Effector memory CD4-positive, alpha-beta T cell (primary cell): ENCODE data around the gene ELF4.
A peak's percentile ranks its signal among the peaks of the same experiment; 100 is the strongest.

Experiments used
- DNase-seq, 3 donors: peaks; one replicate each; pipeline ENCODE4 v3.0.0-alpha.2; 2020
- H3K27ac ChIP-seq: 2 replicates; pipeline ENCODE4 v1.7.0; 2013; ENCODE audit warnings: mild to moderate bottlenecking, low read length, moderate library complexity; ENCODE audit not compliant: insufficient read depth, poor library complexity, severe bottlenecking
- H3K27me3 ChIP-seq: replicated peaks from 2 replicates; pipeline ENCODE4 v1.7.0; 2013; ENCODE audit warnings: mild to moderate bottlenecking, low read length; ENCODE audit not compliant: insufficient read depth, control insufficient read depth, poor library complexity, severe bottlenecking
- H3K36me3 ChIP-seq: 2 replicates; pipeline ENCODE4 v1.7.0; 2013; ENCODE audit warnings: mild to moderate bottlenecking, low read length, moderate library complexity; ENCODE audit not compliant: control insufficient read depth, insufficient read depth
- H3K4me1 ChIP-seq: 2 replicates; pipeline ENCODE4 v1.7.0; 2013; ENCODE audit warnings: low read length, mild to moderate bottlenecking; ENCODE audit not compliant: control insufficient read depth, insufficient read depth, poor library complexity, severe bottlenecking
- H3K4me3 ChIP-seq: 2 replicates; pipeline ENCODE4 v1.7.0; 2013; ENCODE audit warnings: low read length, low read depth, mild to moderate bottlenecking; ENCODE audit not compliant: insufficient read depth, poor library complexity, severe bottlenecking
- H3K9me3 ChIP-seq: 2 replicates; pipeline ENCODE4 v1.7.0; 2013; ENCODE audit warnings: mild to moderate bottlenecking, low read length, moderate library complexity; ENCODE audit not compliant: control insufficient read depth

Gene ELF4

GRCh38 chrX:130071611-130072344 lies 38.5 kb downstream of the ELF4 start:
- H3K36me3 ChIP-seq = peaks cover 52% of the 10 kb centered on the region

GRCh38 chrX:130066975-130067615 lies 43.2 kb downstream of the ELF4 start:
- no peak for DNase-seq
- peaks cover 47% of the 10 kb centered on the region for H3K36me3 ChIP-seq
- no peak overlapping the region for H3K4me3 ChIP-seq
- H3K27ac ChIP-seq = no peak overlapping the region
- no peaks in the 10 kb centered on the region for H3K9me3 ChIP-seq
- no peaks in the 10 kb centered on the region for H3K4me1 ChIP-seq
- no peaks in the 10 kb centered on the region for H3K27me3 ChIP-seq

More at GRCh38 chrX:130071611-130072344, 38.5 kb downstream of the ELF4 start:
- no peak for DNase-seq
- Histone ChIP-seq H3K27ac (no peak overlapping the region), H3K9me3 (no peaks in the 10 kb centered on the region), H3K4me3 (no peak overlapping the region), H3K27me3 (no peaks in the 10 kb centered on the region), H3K4me1 (no peaks in the 10 kb centered on the region)

DNA sequence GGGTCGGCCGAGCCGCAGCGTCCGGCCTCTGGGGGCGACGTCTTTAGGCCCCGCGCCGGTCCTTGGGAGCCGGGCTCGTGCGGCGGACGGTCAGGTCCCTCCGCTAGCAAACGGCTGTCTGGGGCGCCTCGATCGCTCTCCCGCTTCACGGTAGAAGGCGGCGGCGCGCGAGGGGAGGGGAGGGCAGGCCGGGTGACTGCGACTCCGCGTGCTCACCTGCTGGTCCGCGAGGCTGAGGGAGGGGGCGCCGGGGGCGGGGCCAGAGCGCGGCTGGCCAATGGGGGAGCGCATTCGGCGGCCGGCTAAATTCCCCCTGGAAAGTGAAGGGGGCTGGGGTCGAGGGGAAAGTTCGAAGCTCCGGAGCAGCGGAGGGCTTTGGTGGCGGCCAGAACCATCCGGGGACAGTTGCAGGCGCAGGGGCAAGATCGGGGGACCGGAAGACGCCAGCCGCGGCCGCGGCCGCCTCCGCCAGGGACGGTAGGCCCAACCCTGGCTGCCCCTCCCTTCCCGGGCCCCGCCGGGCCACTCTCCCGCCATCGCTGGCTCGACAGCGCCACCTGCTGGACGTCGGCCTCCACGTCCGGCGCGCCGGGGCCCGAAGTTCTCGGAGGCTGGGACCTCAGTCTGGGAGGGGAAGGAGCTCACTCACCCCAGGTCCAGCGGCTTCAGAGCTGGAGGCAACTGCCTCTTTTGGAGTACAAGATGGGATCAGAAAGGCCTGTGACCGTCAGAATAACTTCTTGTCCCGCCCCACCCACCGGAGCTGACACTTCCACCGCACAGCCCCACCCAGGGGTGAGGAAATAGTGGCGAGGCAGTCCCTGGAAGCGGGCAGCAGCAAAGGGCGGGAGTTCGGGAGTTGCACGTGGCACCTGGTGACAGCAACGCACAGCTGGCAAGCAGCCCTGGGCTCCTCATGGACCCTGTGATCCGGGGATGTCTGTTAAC lies 49.9 kb downstream of the ELF4 start:
- Histone ChIP-seq H3K27ac (peak overlapping the region; percentile 25), H3K4me3 (peak overlapping the region; percentile 42), H3K9me3 (no peaks in the 10 kb centered on the region), H3K4me1 (peaks cover 4% of the 10 kb centered on the region), H3K27me3 (no peaks in the 10 kb centered on the region), H3K36me3 (peaks cover 7% of the 10 kb centered on the region)
- DNase-seq = peak; percentile 65 to 72 (median 66)

- peaks cover 4% of the 10 kb centered on the region for H3K4me1 ChIP-seq
- H3K27me3 ChIP-seq = no peaks in the 10 kb centered on the region
- peaks cover 4% of the 10 kb centered on the region for H3K36me3 ChIP-seq
- H3K9me3 ChIP-seq = no peaks in the 10 kb centered on the region
- DNase-seq = no peak
- H3K4me3 ChIP-seq = no peak overlapping the region
- no peak overlapping the region for H3K27ac ChIP-seq
These were observed 51.6 kb downstream of the ELF4 start for GRCh38 chrX:130058652-130059051.

DNA sequence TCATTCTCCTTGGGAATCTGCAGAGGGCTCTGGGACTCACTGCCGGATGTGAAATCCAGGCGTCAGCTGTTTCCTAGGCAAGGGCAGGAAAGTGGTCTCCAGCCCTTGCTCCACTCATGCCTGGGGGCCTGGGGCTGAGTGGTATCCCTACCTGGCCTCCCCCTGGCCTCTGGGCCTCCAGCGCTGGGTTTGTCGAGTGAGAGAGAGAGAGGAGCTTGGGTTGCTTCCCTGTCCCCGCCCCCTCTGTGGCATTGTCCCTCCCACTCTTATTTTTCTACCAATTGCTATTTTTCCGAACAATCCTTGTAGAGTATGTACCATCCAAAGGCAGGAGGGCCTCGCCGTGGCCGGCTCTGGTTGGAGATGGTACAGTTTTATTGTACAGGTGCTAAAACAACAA lies 53.1 kb downstream of the ELF4 start:
- no peak overlapping the region for H3K27ac ChIP-seq
- peaks cover 9% of the 10 kb centered on the region for H3K36me3 ChIP-seq
- no peaks in the 10 kb centered on the region for H3K27me3 ChIP-seq
- no peak overlapping the region for H3K4me3 ChIP-seq
- peaks cover 4% of the 10 kb centered on the region for H3K4me1 ChIP-seq
- H3K9me3 ChIP-seq = no peaks in the 10 kb centered on the region
- DNase-seq = no peak

DNA sequence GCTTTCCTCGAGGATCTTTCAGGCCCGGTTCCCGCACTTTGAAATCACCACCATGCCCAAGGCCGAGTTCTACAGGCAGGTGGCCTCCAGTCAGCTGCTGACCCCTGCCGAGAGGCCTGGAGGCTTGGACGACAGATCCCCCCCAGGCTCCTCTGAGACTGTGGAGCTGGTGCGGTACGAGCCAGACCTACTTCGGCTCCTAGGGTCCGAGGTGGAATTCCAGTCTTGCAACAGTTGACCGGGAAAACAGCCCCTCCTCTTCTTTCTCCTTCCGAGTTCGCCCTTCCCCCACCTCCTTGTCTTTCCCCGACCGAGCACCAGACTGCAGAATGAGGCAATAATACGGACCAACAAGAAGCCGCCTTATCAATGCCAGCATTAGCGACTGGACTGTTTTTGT lies 54.4 kb downstream of the ELF4 start:
- Histone ChIP-seq H3K27ac (no peak overlapping the region), H3K9me3 (no peaks in the 10 kb centered on the region), H3K27me3 (no peaks in the 10 kb centered on the region), H3K4me3 (no peak overlapping the region), H3K4me1 (peaks cover 2% of the 10 kb centered on the region), H3K36me3 (peaks cover 20% of the 10 kb centered on the region)
- no peak for DNase-seq

- no peaks in the 10 kb centered on the region for H3K4me1 ChIP-seq
- no peaks in the 10 kb centered on the region for H3K9me3 ChIP-seq
- DNase-seq = no peak
- no peak overlapping the region for H3K4me3 ChIP-seq
- H3K27me3 ChIP-seq = no peaks in the 10 kb centered on the region
- no peak overlapping the region for H3K27ac ChIP-seq
- peaks cover 20% of the 10 kb centered on the region for H3K36me3 ChIP-seq
These were observed 55.2 kb downstream of the ELF4 start for GRCh38 chrX:130055103-130055502.

GRCh38 chrX:130053236-130053635 lies 57.1 kb downstream of the ELF4 start:
- no peak overlapping the region for H3K4me3 ChIP-seq
- DNase-seq = no peak
- no peaks in the 10 kb centered on the region for H3K9me3 ChIP-seq
- H3K4me1 ChIP-seq = no peaks in the 10 kb centered on the region
- peaks cover 20% of the 10 kb centered on the region for H3K36me3 ChIP-seq
- H3K27me3 ChIP-seq = no peaks in the 10 kb centered on the region
- H3K27ac ChIP-seq = no peak overlapping the region

- H3K27ac ChIP-seq = no peak overlapping the region
- H3K4me3 ChIP-seq = no peak overlapping the region
- H3K4me1 ChIP-seq = no peaks in the 10 kb centered on the region
- no peaks in the 10 kb centered on the region for H3K27me3 ChIP-seq
- H3K9me3 ChIP-seq = no peaks in the 10 kb centered on the region
- no peak for DNase-seq
- H3K36me3 ChIP-seq = peaks cover 29% of the 10 kb centered on the region
These were observed 59.0 kb downstream of the ELF4 start for GRCh38 chrX:130051176-130051845.
